ENCODE measurements around the gene TDP1.

TDP1 gene

DNA sequence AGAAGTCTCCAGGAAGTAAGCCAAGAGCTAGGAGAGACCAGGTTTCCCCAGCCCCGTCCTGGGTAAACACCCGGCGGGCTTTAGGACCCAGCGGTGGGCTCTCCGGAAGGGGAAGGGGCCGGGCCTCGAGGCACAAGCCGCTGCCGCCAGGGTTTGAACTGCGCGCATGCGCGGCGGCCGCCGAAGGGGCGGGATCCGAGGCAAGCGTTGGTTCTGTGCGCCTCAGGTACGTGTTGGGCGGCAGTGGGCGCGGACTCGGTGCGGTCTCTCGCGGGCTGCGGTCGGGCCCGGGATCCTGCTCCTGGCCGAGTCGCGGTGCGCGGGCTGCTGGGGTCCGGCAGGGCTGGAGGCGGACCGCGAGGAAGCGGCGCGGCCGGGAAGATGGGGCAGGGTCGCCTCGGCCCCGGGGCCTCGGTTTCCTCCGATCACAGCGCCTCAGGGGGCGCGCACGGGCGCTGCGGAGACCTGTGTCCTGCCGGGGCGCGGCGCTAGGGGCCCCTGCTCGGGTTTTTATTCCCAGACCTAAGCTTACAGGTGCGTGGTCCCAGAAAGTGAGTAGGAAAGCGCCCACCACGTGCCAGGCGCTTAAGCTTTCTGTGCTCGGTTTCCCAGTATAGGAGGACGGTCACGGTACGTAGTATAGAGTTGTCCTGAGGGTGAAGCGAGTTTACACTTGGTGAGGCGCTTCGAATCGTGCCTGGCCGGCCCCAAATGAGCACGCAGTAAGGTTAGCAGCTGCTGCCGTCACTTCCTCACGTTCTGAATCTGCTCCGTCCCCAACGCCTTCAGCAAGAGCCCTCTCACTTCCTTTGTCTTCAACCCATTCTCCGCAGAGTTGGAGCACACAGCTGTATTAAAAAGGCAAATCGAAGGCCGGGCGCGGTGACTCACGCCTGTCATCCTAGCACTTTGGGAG is at the start of gene TDP1:
TSS of gene TDP1 (plus strand) at position 183 of the 916 bp plus-strand sequence. CDS start 7,188 bp downstream, outside the sequence.
- peak; percentile 97 to 98 for DNase-seq

DNA sequence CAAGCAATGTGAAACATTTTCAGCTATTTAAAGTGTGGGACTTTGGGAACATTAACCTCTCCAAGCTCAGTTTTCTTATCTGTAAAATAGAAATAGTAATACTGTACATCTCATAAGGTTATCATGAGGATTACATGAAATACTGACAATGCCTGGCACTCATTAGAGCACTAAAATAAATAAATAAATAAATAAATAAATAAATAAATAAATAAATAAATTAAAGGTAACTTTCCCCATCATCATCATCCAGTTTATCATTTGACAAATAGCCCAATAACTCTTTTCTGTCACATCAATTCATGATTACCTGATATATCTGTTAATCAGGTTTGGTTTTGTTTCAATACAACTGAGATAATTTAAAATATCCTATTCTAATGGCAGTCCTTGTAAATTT is 49.7 kb upstream of the TDP1 start:
- no peak for DNase-seq

DNA sequence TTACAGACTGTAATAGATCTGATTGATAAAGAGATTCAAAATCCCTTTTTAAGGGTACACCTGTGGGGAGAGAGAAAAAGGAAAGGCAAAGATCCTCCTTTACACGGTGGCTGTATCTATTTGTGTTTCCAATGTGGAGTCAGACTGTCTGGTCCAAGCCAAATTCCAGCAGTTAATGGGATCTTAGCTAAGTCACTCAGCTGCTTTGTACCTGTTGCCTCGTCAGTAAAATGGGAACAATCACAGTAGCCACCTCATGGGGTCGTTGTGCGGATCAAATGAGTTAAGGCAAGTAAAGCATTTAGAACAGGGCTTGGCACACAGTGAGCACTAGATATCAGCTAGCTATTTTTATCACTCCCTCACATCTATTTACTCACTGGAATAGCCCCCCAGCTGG is 48.1 kb upstream of the TDP1 start:
- no peak for DNase-seq

DNA sequence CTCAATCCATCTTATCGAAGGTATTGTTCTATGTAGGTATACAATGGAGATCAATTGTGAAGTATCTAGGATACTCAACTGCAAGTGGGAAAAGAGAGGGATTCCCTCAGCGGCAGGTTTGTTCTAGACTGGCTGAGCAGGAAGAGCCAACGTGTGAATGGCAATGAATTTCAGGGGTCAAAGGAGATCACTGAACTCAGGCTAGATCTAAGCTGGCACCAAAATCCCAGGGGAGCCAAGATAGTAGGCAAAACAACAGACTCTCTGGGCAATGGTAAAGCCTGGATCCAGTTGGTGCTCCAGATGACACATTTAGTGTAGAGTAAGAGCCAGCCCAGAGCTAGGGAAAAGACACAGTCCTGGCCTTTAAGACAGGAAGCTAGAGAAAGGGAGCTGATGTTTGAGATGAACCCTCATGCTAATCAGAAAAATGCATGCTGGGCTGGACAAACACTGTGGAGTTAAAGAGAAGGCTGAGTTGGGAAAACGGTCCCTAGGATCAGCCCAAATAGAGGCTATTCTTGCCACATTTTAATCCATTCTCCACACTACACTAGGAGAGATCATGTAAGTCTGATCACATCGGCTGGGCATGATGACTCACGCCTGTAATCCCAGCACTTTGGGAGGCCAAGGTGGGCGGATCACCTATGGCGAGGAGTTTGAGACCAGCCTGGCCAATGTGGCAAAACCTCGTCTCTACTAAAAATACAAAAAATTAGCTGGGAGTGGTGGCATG is 46.8 kb upstream of the TDP1 start:
- no peak for DNase-seq

DNA sequence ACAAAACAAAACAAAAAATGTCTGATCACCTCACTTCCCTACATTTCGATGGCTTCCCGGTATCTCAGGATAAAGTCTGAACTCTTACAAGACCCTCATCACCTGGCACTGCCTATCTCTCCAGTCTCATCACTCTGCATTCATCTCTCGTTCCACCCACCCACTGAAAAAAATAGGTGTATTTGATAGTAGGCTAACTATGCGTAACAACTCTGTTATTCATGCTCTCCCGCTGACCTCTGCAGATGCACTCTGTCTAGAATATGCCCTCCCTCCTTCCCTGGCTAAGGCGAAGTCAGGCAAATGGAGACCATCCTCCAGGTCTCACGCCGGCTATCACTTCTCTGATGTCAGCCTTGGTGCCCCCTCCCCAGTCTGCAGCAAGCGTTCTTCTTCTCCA is 46.1 kb upstream of the TDP1 start:
- no peak for DNase-seq

DNA sequence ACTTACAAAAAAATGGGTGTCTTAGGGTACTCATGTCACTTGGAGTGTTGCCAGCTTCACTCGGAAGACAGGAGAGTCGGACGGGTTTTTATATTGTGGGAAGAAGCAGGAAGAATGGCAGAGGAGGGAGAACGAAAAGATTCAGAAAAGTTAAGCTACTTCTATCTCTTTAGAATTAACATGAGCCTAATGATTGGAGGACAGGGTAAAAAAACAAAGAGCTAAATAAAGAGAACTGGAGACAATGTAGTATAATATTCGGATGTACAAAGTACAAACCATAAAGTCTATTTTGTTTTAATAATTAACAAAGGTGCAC is 45.1 kb upstream of the TDP1 start:
- DNase-seq = no peak

DNA sequence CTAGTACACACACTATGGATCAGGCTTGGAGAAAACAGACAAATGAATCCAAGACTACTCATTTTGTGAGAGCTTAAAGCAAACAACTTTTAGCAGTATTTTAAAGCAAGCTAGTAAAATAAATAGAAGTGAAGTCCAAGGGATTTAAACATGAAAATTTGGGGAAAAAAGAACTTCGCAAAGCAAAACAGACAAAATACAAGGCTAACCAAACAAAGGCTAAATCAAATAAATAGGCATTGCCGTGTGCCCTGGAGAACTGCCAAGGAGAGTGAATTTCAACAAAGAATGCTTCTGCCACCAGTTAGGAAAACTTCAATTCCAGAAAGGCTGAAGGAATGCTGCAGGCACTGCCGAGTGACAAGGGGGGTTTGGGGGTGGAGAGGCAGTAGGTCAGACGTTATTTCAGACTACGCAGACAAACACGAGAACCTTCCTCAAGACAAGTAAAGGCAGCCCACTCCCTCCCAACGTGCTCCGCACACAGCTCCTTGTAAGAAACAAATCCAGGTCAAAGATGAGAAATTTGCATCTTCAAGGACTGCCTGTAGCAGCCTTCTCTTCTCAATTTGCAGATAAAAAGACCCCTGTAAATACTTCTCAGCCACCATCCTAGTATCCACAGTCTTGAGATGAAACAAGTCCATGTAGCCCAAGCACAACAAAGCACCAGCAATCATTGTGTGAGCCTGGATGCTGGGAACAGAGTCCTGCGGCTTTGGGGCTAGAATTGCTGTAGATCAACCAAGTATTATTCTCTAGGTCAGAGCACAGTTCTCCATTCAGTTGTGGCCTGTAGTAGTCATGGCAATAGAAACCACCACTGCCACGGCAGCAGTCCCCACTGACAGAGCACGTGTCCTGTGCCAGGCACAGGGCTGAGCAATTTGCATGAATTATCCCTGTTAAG is 44.5 kb upstream of the TDP1 start:
- DNase-seq = peak in 1 of 2 donors; percentile 6

DNA sequence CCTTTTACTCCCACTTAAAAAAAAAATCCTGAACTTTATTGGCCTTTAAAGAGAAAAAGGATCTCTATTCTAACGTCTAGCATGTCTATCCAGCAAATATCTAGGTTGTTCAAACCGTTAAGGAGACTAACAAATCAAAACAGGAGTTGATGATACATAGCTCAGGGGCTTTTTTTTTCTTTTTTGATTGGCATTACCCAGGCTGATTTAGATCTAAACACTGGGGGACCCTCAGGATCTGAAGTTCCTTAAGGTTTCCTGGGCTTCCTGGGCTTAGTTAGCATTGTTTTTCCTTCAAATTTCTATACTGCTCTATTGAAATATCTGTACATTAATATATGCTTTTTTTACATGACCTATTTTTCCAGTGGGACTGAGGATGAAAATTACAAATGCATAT is 43.5 kb upstream of the TDP1 start:
- DNase-seq = no peak

- peak; percentile 14 to 44 for DNase-seq
Measured at GRCh38 chr14:89912667-89913211, 43.0 kb upstream of the TDP1 start.

DNA sequence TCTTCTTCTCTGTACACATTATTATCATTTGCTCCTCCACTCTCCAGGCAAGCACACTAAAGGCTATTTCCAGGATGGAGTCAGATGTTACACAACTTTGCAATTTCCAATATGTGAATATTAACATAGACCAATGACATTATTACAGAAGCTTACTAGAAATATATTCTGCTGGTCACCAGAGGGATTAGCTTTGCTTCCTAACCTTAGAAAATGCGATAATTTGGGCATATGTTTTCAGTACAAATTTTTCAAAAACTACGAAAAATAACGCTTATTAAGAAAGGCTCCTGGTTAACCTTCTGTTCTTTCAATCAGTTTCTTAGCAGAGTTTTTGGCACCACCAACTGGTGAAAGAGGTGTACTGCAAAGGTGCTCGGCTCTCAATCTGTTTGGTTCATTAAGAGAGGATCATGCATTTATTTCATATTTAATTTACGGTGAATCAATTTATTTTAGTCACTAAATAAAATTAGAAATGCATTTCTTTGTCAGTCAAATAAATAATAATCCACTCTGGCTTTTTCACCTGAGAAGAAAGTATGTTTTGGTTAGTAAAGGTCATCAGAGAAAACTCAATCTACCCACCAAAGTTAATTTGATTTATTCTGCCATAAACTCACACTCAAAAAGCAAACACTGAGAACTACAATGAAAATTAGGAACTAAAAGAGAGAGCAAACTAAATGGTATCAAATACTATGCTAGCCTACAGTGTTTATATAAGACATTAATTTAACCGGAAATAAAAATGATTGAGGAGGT is 40.4 kb upstream of the TDP1 start:
- peak; percentile 54 to 72 for DNase-seq

- no peak for DNase-seq
Measured at GRCh38 chr14:89918721-89919120, 37.0 kb upstream of the TDP1 start.

GRCh38 chr14:89920056-89920455 is 35.7 kb upstream of the TDP1 start:
- no peak for DNase-seq

- no peak for DNase-seq
Measured at GRCh38 chr14:89921346-89921745, 34.4 kb upstream of the TDP1 start.

DNA sequence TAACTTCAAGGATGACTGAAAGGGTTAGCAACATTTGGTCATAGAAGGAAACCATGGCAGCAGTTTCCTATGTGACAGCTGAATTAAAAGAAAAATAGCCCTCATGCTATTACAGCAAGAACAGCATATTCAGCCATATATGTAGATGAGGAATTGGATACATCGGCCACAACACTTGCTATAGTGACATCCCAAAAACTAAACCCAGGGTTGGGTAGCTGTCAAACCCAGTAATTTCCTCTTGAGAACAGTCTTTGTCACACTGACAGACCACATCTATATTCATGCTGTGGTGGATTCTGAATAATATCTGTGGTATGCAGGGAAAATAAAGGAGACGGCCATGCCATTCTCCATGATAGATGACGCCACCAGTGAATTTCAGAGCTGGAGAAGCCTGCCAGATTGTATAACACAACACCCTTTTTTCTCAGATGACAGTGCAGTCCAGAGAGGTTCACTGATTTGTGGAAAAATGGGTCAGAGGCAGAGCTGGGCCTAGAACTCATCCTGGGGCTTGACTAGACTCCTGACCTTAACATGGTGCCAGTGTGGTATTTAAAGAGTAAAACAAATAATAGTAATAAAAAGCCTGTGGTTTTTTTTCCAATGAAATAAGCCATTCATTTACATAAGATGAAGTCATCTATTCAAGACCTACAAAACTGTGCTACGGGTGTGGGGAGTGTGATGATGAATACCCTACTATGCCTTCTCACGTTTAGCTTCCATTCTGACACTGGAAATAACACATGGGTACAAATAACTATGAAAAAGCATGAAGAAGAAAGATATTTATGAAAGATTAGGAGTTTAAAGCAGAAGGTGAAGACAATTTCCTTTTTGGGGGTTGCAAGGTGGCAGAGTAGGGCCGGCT is 33.5 kb upstream of the TDP1 start:
- DNase-seq = no peak

DNA sequence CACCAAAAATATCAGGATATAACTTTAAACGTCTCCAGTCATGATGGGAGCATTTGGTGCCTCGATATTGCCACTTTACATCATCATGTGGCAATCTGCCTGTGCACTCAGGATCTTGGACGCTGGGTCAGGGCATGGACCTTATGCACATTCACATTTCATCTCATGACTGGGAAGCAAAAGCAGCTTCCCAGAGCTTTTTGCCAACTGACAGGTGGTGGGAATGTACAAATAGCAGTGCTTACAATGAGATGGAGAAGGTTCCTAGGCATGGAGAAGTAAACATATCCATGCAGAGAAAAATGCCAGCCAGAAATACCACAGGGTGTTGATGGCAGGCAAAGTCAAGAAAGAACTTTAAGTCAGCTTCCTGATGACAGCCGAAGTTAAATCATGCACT is 31.5 kb upstream of the TDP1 start:
- no peak for DNase-seq

- DNase-seq = no peak
Measured at GRCh38 chr14:89926694-89927093, 29.0 kb upstream of the TDP1 start.

GRCh38 chr14:89927186-89927865 is 28.4 kb upstream of the TDP1 start:
- DNase-seq = no peak

GRCh38 chr14:89933002-89933401 is 22.7 kb upstream of the TDP1 start:
- DNase-seq = no peak

DNA sequence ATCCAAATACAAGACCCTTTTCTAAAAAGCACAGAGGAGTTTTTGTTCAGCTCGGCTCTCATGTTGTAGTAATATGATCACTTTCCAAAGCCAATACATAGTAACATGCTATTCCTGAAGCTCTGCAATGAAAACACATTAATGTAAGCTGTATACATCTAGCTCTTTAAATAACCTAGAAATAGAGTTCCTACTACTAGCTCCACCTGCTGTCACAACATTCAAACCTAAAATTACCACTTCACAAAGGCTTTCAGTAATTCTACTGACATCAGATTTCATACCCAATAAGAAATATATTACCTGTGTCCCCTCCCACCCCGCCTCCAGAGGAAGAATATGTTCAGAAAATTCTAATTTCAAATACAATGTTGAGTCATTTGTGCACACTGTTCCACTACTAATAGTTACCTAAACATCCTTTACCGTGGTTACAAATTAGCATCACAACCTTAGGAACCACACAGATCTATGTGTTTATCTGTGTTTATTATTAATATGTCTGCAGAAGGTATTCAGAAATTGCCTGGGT is 19.0 kb upstream of the TDP1 start:
- no peak for DNase-seq

GRCh38 chr14:89941830-89942377 is 13.8 kb upstream of the TDP1 start:
- no peak for DNase-seq
